ENCODE data around the gene PHRF1. TPM values are rescaled to one million over a fixed set of nuclear protein-coding genes. Genes with fewer than 3 reads are reported as not detected.

The PHRF1 gene
- total and polyA plus RNA-seq, 2 of the 4 experiments (the other 2 are of a cell fraction), result 10.9 to 17.5 TPM

- no TSS peak for BruUV-seq (replicated peaks)
Measured at GRCh38 chr11:596374-596773, 20.1 kb downstream of the PHRF1 start.

More at GRCh38 chr11:596374-596773, 20.1 kb downstream of the PHRF1 start:
- dilution Hi-C loops (cut with HindIII; ENCODE audit: low sequenced_read_pairs, unreplicated experiment), result no loop called here
- POLR2A ChIA-PET (ENCODE audit: unreplicated experiment), result no interaction called here
- no peak overlapping the region for H4K91ac ChIP-seq (ENCODE audit: insufficient read depth, low read depth, low read length)
- H3K4me2 ChIP-seq (ENCODE audit: low read depth, low read length), result no peak overlapping the region
- no peak overlapping the region for H3K56ac ChIP-seq (ENCODE audit: extremely low read depth, insufficient read depth, low read length)
- intact Hi-C loops (cut with micrococcal nuclease), result no loop called here
- no peaks in the 10 kb centered on the region for H3K9me1 ChIP-seq (ENCODE audit: insufficient read depth, low read length)
- no peak overlapping the region for H2BK15ac ChIP-seq (ENCODE audit: low read depth, low read length)
- no peak overlapping the region for H3K27ac ChIP-seq (ENCODE audit: insufficient read depth, low read length)
- H3K27me3 ChIP-seq (ENCODE audit: control insufficient read depth, insufficient read depth, low read length), result no peaks in the 10 kb centered on the region
- peaks cover 33% of the 10 kb centered on the region for H4K20me1 ChIP-seq (ENCODE audit: insufficient read depth, low read length)
- no peak overlapping the region for H3K18ac ChIP-seq (ENCODE audit: low read depth, low read length)
- H3K23ac ChIP-seq (ENCODE audit: low read depth, low read length), result no peak overlapping the region
- no peaks in the 10 kb centered on the region for H3K4me1 ChIP-seq (ENCODE audit: control insufficient read depth, insufficient read depth, low read length)
- H2AFZ ChIP-seq (replicated peaks; ENCODE audit: low read length, poor library complexity), result no peak overlapping the region
- no peak for DNase-seq
- H4K8ac ChIP-seq (ENCODE audit: low read depth in 2 of 2, low read length in 2 of 2), result no peak overlapping the region
- no peak overlapping the region for H2BK120ac ChIP-seq (ENCODE audit: low read depth, low read length)
- H3K4me3 ChIP-seq (ENCODE audit: insufficient read depth, low read depth, low read length), result no peak overlapping the region
- H3K14ac ChIP-seq (replicated peaks; ENCODE audit: low read depth, low read length), result no peak overlapping the region
- H3K79me1 ChIP-seq (ENCODE audit: low read depth in 1 of 2, low read length in 2 of 2), result peaks cover 24 to 55% of the 10 kb centered on the region in 2 experiments
- 100% methylated on average over 3 of the region's 10 CpGs; no CpG with 5 or more reads in 1 of the 2 experiments for WGBS, 2 experiments (ENCODE audit: extremely low coverage in 2 of 2, insufficient read length in 1 of 2)
- peaks cover 74% of the 10 kb centered on the region for H3K36me3 ChIP-seq (ENCODE audit: control insufficient read depth, insufficient read depth, low read length)
- in situ Hi-C loops (cut with MboI; ENCODE audit: low sequenced_read_pairs), result no loop called here
- no peak overlapping the region for H4K5ac ChIP-seq (ENCODE audit: low read depth, low read length)
- no peak for ATAC-seq (ENCODE audit: low read depth)
- TF ChIP-seq POLR2A (IDR thresholded peaks at IDR 0.05; ENCODE audit: low read depth, low read length), result no peak
- TF ChIP-seq, protein P1, sequence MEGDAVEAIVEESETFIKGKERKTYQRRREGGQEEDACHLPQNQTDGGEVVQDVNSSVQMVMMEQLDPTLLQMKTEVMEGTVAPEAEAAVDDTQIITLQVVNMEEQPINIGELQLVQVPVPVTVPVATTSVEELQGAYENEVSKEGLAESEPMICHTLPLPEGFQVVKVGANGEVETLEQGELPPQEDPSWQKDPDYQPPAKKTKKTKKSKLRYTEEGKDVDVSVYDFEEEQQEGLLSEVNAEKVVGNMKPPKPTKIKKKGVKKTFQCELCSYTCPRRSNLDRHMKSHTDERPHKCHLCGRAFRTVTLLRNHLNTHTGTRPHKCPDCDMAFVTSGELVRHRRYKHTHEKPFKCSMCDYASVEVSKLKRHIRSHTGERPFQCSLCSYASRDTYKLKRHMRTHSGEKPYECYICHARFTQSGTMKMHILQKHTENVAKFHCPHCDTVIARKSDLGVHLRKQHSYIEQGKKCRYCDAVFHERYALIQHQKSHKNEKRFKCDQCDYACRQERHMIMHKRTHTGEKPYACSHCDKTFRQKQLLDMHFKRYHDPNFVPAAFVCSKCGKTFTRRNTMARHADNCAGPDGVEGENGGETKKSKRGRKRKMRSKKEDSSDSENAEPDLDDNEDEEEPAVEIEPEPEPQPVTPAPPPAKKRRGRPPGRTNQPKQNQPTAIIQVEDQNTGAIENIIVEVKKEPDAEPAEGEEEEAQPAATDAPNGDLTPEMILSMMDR (conservative IDR thresholded peaks at IDR 0.05; ENCODE audit: low read depth, low read length), result no peak
- no peak for TF ChIP-seq MAZ (IDR thresholded peaks at IDR 0.05; ENCODE audit: borderline replicate concordance, low read depth, low read length)
- TF ChIP-seq CHD1 (IDR thresholded peaks at IDR 0.05; ENCODE audit: low read depth, low read length), result no peak
- TF ChIP-seq, protein P2, sequence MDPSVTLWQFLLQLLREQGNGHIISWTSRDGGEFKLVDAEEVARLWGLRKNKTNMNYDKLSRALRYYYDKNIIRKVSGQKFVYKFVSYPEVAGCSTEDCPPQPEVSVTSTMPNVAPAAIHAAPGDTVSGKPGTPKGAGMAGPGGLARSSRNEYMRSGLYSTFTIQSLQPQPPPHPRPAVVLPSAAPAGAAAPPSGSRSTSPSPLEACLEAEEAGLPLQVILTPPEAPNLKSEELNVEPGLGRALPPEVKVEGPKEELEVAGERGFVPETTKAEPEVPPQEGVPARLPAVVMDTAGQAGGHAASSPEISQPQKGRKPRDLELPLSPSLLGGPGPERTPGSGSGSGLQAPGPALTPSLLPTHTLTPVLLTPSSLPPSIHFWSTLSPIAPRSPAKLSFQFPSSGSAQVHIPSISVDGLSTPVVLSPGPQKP (IDR thresholded peaks at IDR 0.05; ENCODE audit: borderline replicate concordance, low read depth, low read length), result no peak
- no peak overlapping the region for H3K4ac ChIP-seq (ENCODE audit: low read depth, low read length)
- H2BK5ac ChIP-seq (ENCODE audit: low read depth, low read length, poor library complexity, severe bottlenecking), result no peak overlapping the region
- H2BK20ac ChIP-seq (ENCODE audit: low read depth, low read length), result no peak overlapping the region
- CTCF ChIA-PET, result interaction anchor here (1.0 kb wide), 1 partner anchor 11 kb away, joined by 4 read pairs; no protein-coding TSS in a partner anchor
- H2AK5ac ChIP-seq (ENCODE audit: low read depth, low read length), result no peak overlapping the region
- H2AK9ac ChIP-seq (replicated peaks; ENCODE audit: low read depth, low read length, poor library complexity), result no peak overlapping the region
- H3K9ac ChIP-seq (ENCODE audit: low read depth, low read length), result no peak overlapping the region
- H3K9me3 ChIP-seq (ENCODE audit: control insufficient read depth, insufficient read depth, low read length), result no peaks in the 10 kb centered on the region

All from IMR-90 (cell line).